Osteocyte (in vitro differentiated cells): ENCODE data around the gene ROR1. TPM values are rescaled to one million over a fixed set of nuclear protein-coding genes. Genes with fewer than 3 reads are reported as not detected.

Source experiments
- DNase-seq: peaks from one replicate; pipeline ENCODE4 v3.0.0; 2021; ENCODE audit warnings: mixed read lengths; ENCODE audit not compliant: unreplicated experiment; ENCODE audit errors: extremely low spot score
- H3K27ac Mint-ChIP-seq: one replicate; pipeline ENCODE4 v1.8.0; 2021; ENCODE audit warnings: mild to moderate bottlenecking, mixed read lengths; ENCODE audit not compliant: unreplicated experiment
- H3K27me3 Mint-ChIP-seq: one replicate; pipeline ENCODE4 v1.8.0; 2021; ENCODE audit warnings: mixed read lengths; ENCODE audit not compliant: unreplicated experiment
- H3K36me3 Mint-ChIP-seq: one replicate; pipeline ENCODE4 v1.8.0; 2021; ENCODE audit warnings: mixed read lengths; ENCODE audit not compliant: unreplicated experiment
- H3K4me1 Mint-ChIP-seq: one replicate; pipeline ENCODE4 v1.8.0; 2021; ENCODE audit warnings: mixed read lengths; ENCODE audit not compliant: unreplicated experiment
- H3K4me3 Mint-ChIP-seq: one replicate; pipeline ENCODE4 v1.8.0; 2021; ENCODE audit warnings: mild to moderate bottlenecking, moderate library complexity, mixed read lengths; ENCODE audit not compliant: unreplicated experiment
- H3K9me3 Mint-ChIP-seq: one replicate; pipeline ENCODE4 v1.8.0; 2021; ENCODE audit warnings: mixed read lengths; ENCODE audit not compliant: unreplicated experiment
- total RNA-seq: library from RNA; stranded (reverse); gene quantifications from 2 replicates; pipeline ENCODE4 v1.2.1, GENCODE V29; 2021
- TF ChIP-seq, protein P1 (sequence below): fragments of 200-600 bp; sonication (generic); IDR thresholded peaks from 2 replicates; pipeline ENCODE4 v1.5.0; 2021; ENCODE audit warnings: antibody characterized with exemption, mild to moderate bottlenecking, moderate library complexity

ROR1 gene
- total RNA-seq, 1 donor from 2014 or later, result 20.6 TPM

DNA sequence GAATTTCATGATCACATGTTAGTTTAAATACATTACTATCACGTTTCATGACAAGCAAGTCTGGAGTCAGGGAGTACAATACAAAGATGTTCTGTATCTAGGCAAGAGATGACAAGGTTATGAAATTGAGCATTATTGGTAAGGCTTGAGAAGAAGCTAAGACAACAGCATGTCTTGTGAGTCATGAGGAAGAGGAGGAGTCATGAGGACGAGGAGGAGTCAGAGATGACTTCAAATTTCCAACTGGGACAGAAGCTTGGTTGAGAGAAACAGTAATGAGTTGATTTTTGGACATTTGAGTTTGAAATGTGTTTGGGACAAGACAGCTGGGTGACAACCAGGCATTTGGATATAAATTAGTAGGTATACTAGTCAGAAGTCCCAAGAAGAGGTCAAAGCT lies 425.3 kb downstream of the ROR1 start:
- TF ChIP-seq, protein P1, sequence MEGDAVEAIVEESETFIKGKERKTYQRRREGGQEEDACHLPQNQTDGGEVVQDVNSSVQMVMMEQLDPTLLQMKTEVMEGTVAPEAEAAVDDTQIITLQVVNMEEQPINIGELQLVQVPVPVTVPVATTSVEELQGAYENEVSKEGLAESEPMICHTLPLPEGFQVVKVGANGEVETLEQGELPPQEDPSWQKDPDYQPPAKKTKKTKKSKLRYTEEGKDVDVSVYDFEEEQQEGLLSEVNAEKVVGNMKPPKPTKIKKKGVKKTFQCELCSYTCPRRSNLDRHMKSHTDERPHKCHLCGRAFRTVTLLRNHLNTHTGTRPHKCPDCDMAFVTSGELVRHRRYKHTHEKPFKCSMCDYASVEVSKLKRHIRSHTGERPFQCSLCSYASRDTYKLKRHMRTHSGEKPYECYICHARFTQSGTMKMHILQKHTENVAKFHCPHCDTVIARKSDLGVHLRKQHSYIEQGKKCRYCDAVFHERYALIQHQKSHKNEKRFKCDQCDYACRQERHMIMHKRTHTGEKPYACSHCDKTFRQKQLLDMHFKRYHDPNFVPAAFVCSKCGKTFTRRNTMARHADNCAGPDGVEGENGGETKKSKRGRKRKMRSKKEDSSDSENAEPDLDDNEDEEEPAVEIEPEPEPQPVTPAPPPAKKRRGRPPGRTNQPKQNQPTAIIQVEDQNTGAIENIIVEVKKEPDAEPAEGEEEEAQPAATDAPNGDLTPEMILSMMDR, result no peak
- Mint-ChIP-seq H3K9me3 (no peaks in the 10 kb centered on the region), H3K36me3 (no peaks in the 10 kb centered on the region), H3K27me3 (peaks cover 2% of the 10 kb centered on the region), H3K4me1 (peaks cover 14% of the 10 kb centered on the region), H3K4me3 (no peak overlapping the region), H3K27ac (no peak overlapping the region)
- no peak for DNase-seq

DNA sequence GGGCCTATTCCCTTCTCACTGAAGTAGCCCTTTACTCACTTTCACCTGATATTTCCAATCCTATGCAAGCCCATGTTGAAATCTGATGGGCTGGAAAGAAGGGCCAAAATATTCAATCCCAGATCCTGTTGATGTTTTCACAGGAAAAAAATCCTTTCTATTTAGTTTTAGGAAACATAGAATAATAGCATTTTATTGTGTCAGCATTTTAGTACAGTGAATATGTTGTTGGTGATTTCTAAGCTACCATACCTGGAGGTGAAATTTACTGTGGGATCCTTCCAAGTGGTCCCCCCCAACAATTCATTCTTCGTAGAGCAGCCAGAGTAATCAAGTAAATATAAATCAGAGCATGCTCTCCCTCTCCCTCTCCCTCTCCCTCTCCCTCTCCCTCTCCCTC lies 426.2 kb downstream of the ROR1 start:
- no peak overlapping the region for H3K4me3 Mint-ChIP-seq
- no peaks in the 10 kb centered on the region for H3K9me3 Mint-ChIP-seq
- no peak overlapping the region for H3K27ac Mint-ChIP-seq
- no peaks in the 10 kb centered on the region for H3K36me3 Mint-ChIP-seq
- H3K4me1 Mint-ChIP-seq, result peaks cover 6% of the 10 kb centered on the region
- TF ChIP-seq, protein P1, result no peak
- peaks cover 7% of the 10 kb centered on the region for H3K27me3 Mint-ChIP-seq
- DNase-seq, result no peak

DNA sequence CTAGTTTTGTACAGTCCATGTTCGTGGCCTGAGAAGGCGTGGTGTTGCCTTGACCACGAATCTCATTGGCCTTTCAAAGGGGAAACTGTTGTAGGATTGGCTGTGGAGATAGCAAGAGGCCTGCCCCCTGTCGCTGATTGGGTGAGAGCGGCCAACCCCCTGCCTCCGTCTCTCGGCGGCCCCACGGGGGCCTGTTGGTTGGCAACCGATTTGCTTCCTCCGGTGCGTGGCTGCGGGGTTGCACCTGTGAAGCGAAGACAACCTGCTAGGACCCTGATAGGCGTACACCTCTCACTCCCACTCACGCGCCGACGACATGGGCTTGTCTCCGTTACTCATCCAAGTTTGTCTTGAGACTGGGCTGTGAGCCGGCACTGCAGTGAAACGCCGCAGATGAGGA lies 429.6 kb downstream of the ROR1 start, which contains the start of gene UBE2U:
TSS of gene UBE2U (plus strand) at position 204 of the 400 bp plus-strand sequence. CDS start 428 bp downstream, outside the sequence.
- Mint-ChIP-seq H3K4me3 (no peak within 1 kb of the TSS), H3K36me3 (no peaks in the 10 kb centered on the region), H3K4me1 (peaks cover 4% of the 10 kb centered on the region), H3K27ac (no peak within 1 kb of the TSS), H3K9me3 (no peaks in the 10 kb centered on the region), H3K27me3 (peaks cover 7% of the 10 kb centered on the region)
- TF ChIP-seq, protein P1, result no peak
- no peak for DNase-seq

DNA sequence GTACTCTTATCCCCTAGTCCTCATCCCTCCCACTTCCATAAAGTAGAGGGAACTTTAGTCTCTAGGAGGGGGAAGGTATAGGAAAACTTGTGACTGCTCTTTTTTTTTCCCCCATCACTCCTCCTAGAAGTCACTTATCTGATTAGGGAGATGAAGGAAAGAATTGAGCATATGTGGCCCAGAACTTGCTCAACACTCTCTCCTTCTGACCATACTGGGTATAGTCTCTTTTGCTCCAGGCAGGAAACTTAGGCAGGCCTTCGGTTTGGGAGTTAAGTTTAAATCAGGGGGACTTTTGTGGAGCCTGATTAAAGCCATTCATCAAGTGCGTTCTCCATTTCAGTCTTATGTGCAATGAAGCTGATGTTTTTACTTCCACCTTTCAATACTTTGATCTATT lies 435.4 kb downstream of the ROR1 start:
- Mint-ChIP-seq H3K36me3 (no peaks in the 10 kb centered on the region), H3K9me3 (no peaks in the 10 kb centered on the region), H3K27ac (no peak overlapping the region), H3K27me3 (peaks cover 4% of the 10 kb centered on the region), H3K4me3 (no peak overlapping the region), H3K4me1 (peaks cover 4% of the 10 kb centered on the region)
- TF ChIP-seq, protein P1, result no peak
- no peak for DNase-seq

DNA sequence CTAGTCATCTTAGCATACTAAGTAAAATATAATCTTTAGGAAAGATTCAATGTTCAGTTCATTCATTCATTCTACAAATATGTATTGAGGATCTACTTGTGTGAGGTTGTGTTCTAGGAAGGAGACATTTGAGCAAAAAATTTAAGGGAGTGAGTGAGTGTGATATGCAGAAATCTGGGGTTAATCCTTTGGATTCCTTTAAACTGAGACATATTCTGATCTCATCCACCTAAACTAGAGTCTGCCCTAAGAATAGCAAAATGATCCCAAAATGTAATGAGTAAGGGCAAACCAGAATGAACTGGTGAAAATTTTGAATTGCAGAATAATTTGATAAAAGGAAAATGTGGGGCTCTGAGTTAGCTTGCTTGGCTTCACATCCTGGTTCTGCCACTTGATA lies 438.2 kb downstream of the ROR1 start:
- no peak overlapping the region for H3K27ac Mint-ChIP-seq
- DNase-seq, result no peak
- H3K4me3 Mint-ChIP-seq, result no peak overlapping the region

More for the DNA sequence above, 438.2 kb downstream of the ROR1 start:
- Mint-ChIP-seq H3K27me3 (no peaks in the 10 kb centered on the region), H3K4me1 (peaks cover 4% of the 10 kb centered on the region), H3K36me3 (no peaks in the 10 kb centered on the region), H3K9me3 (no peaks in the 10 kb centered on the region)
- TF ChIP-seq, protein P1, result no peak
